GM12878 (cell line): ENCODE results near the gene MCM5. TPM values are rescaled to one million over a fixed set of nuclear protein-coding genes. Genes with fewer than 3 reads are reported as not detected.
A peak's percentile ranks its signal among the peaks of the same experiment; 100 is the strongest.

ENCODE experiments used
- ATAC-seq: fragments of 200-7000 bp; cut with Tn5 transposase; 3 replicates; pipeline ENCODE4 v1.9.1; 2020; ENCODE audit warnings: mild to moderate bottlenecking, moderate library complexity
- BruUV-seq: library from RNA; stranded (reverse); fragments of 400-500 nt; replicated peaks from 2 replicates; lab custom pipeline; 2021; lab: Mats Ljungman, UMichigan
- CTCF ChIA-PET: fragments of 300-600 bp; sonication (Branson Sonifier 250); formaldehyde crosslinking; extraction: SDS; loops from one replicate; lab custom pipeline; 2021; ENCODE audit warnings: inconsistent platforms; lab: Yijun Ruan, JAX
- POLR2A ChIA-PET: fragments of 350-600 bp; formaldehyde crosslinking; extraction: SDS; loops from one replicate; lab custom pipeline; 2021; ENCODE audit warnings: inconsistent platforms; lab: Charles Lee
- RAD21 ChIA-PET: fragments of 300-600 bp; sonication (Branson Sonifier 250); formaldehyde crosslinking; loops from one replicate; lab custom pipeline; 2023; ENCODE audit warnings: antibody characterized with exemption; ENCODE audit not compliant: unreplicated experiment; lab: Charles Lee
- SMC1A ChIA-PET: fragments of 300-600 bp; sonication (Branson Sonifier 250); formaldehyde crosslinking; loops from one replicate; lab custom pipeline; 2023; ENCODE audit not compliant: unreplicated experiment, uncharacterized antibody; lab: Charles Lee
- DNase-seq: peaks from one replicate; pipeline ENCODE4 v3.0.0-alpha.2; 2011; ENCODE audit warnings: low read depth, low spot score
- FAIRE-seq: peaks from 3 replicates; lab custom pipeline; 2011; peaks lifted over from hg19 to GRCh38; lab: Jason Lieb, UNC
- H2AFZ ChIP-seq: 2 replicates; pipeline ENCODE4 v1.6.0; 2011; ENCODE audit warnings: low read depth, low read length, control low read depth; ENCODE audit not compliant: control insufficient read depth
- H3K27ac ChIP-seq: 2 replicates; pipeline ENCODE4 v1.5.1; 2011; ENCODE audit warnings: control low read depth; ENCODE audit not compliant: control insufficient read depth, insufficient read depth
- H3K27me3 ChIP-seq, 2 experiments: replicated peaks in 1 of 2; 2 replicates each; pipeline versions ENCODE4 v1.6.0 to v1.6.1; 2011; ENCODE audit warnings: low read length in 1 of 2; ENCODE audit not compliant: control insufficient read depth in 2 of 2, insufficient read depth in 2 of 2
- H3K36me3 ChIP-seq, 2 experiments: 2 replicates each; pipeline ENCODE4 v1.5.1; 2011; ENCODE audit warnings: low read length in 1 of 2; ENCODE audit not compliant: control insufficient read depth in 2 of 2, insufficient read depth in 2 of 2
- H3K4me1 ChIP-seq: 2 replicates; pipeline ENCODE4 v1.6.1; 2011; ENCODE audit warnings: mild to moderate bottlenecking, low read length, moderate library complexity, mixed read lengths; ENCODE audit not compliant: control insufficient read depth, insufficient read depth
- H3K4me2 ChIP-seq: 2 replicates; pipeline ENCODE4 v1.6.0; 2011; ENCODE audit warnings: control low read depth; ENCODE audit not compliant: control insufficient read depth, insufficient read depth
- H3K4me3 ChIP-seq: fragments of 200-600 bp; sonication (generic); 2 replicates; pipeline ENCODE4 v1.5.1; 2016
- H3K79me2 ChIP-seq: 2 replicates; pipeline ENCODE4 v1.6.0; 2011; ENCODE audit warnings: low read length; ENCODE audit not compliant: control insufficient read depth, insufficient read depth
- H3K9ac ChIP-seq: 2 replicates; pipeline ENCODE4 v1.8.0; 2011; ENCODE audit warnings: low read length, control low read depth, mixed read lengths; ENCODE audit not compliant: control insufficient read depth, insufficient read depth
- H3K9me3 ChIP-seq: replicated peaks from 3 replicates; pipeline ENCODE4 v1.5.1; 2011; ENCODE audit warnings: mild to moderate bottlenecking, low read length; ENCODE audit not compliant: control insufficient read depth, insufficient read depth
- H4K20me1 ChIP-seq: 2 replicates; pipeline ENCODE4 v1.6.0; 2011; ENCODE audit not compliant: control insufficient read depth, insufficient read depth
- BRCA1 ChIP-seq: IDR thresholded peaks from 2 replicates; pipeline ENCODE4 v1.6.1; 2011; ENCODE audit warnings: low read depth, low read length, improper control_type of control experiment
- JUNB ChIP-seq: IDR thresholded peaks from 2 replicates; pipeline ENCODE4 v1.6.1; 2016; ENCODE audit warnings: antibody characterized with exemption, mild to moderate bottlenecking
- MEF2B ChIP-seq: fragments of 450-650 bp; IDR thresholded peaks from 2 replicates; pipeline ENCODE4 v1.6.1; 2018; ENCODE audit warnings: mild to moderate bottlenecking, moderate library complexity; ENCODE audit not compliant: partially characterized antibody, poor library complexity, severe bottlenecking
- NFYB ChIP-seq: IDR thresholded peaks from 2 replicates; pipeline ENCODE4 v1.6.1; 2011; ENCODE audit warnings: low read depth, mild to moderate bottlenecking, low read length, improper control_type of control experiment, moderate library complexity; ENCODE audit not compliant: insufficient read depth
- NR2F1 ChIP-seq: fragments of 450-650 bp; conservative IDR thresholded peaks from 2 replicates; pipeline ENCODE4 v1.6.1; 2017; ENCODE audit warnings: mild to moderate bottlenecking
- NRF1 ChIP-seq: conservative IDR thresholded peaks from 2 replicates; pipeline ENCODE4 v1.6.1; 2011; ENCODE audit warnings: mild to moderate bottlenecking, low read depth, low read length, improper control_type of control experiment
- PAX8 ChIP-seq: fragments of 450-650 bp; IDR thresholded peaks from 2 replicates; pipeline ENCODE4 v1.6.1; 2017; ENCODE audit warnings: mild to moderate bottlenecking, moderate library complexity
- RB1 ChIP-seq: fragments of 450-650 bp; formaldehyde crosslinking; IDR thresholded peaks from 2 replicates; pipeline ENCODE4 v1.6.1; 2017; ENCODE audit warnings: mild to moderate bottlenecking, borderline replicate concordance
- ZNF217 ChIP-seq: fragments of 450-650 bp; IDR thresholded peaks from 2 replicates; pipeline ENCODE4 v1.6.1; 2017; ENCODE audit warnings: antibody characterized with exemption, mild to moderate bottlenecking
- WGBS: methylation state at CpG from one replicate; pipeline ENCODE4 v1.1.6; 2016; ENCODE audit warnings: low lambda C conversion rate; ENCODE audit not compliant: insufficient replicate concordance, insufficient coverage; ENCODE audit errors: missing lambda C conversion rate; 5-methylcytosine and 5-hydroxymethylcytosine counted together
- in situ Hi-C: fragments of 300-500 bp; cut with MboI; formaldehyde crosslinking; loops from 9 replicates; pipeline ENCODE4 v1.14.3; 2018; ENCODE audit warnings: mixed read lengths
- intact Hi-C: fragments of 100-400 bp; cut with micrococcal nuclease; formaldehyde crosslinking; loops from one replicate; pipeline ENCODE4 v1.14.2; 2022; ENCODE audit not compliant: unreplicated experiment
- polyA plus RNA-seq, 11 experiments: library from polyadenylated mRNA; depleted of rRNA in 4 of 11; unstranded in 6 of 11; stranded (reverse) in 5 of 11; fragments of >200 nt; fragmentation: Nextera tagmentation in 4 of 11; fragmentation: Illumina TruSeq in 1 of 11; extraction: Ambion mirVana in 4 of 11; extraction: Trizol in 1 of 11; gene quantifications; 1 replicate in 1 of 11; 2 replicates in 10 of 11; pipeline versions ENCODE4 v1.2.1 to v1.2.3, GENCODE V29; 2011 to 2016; ENCODE audit warnings: inconsistent platforms in 2 of 11, missing spikeins in 2 of 11, low read depth in 1 of 11
- total RNA-seq, 4 experiments: library from RNA; depleted of rRNA in 3 of 4; stranded (reverse); fragments of >200 nt in 3 of 4; fragmentation: Illumina TruSeq in 1 of 4; extraction: Trizol in 1 of 4; gene quantifications; 2 replicates each; pipeline versions ENCODE4 v1.2.1 to v1.2.3, GENCODE V29; 2013 to 2021
- TF ChIP-seq, protein P1 (sequence below): IDR thresholded peaks from 2 replicates; pipeline ENCODE4 v1.6.1; 2012; ENCODE audit warnings: mild to moderate bottlenecking, low read depth, low read length
- TF ChIP-seq, protein P2 (sequence below): IDR thresholded peaks from 2 replicates; pipeline ENCODE4 v1.6.1; 2012; ENCODE audit warnings: improper control_type of control experiment, low read depth, low read length; ENCODE audit not compliant: insufficient replicate concordance
- TF ChIP-seq, protein P3 (sequence below): IDR thresholded peaks from 2 replicates; pipeline ENCODE4 v1.6.1; 2011; ENCODE audit warnings: low read depth, mild to moderate bottlenecking, low read length, moderate library complexity, borderline replicate concordance; ENCODE audit errors: extremely low read depth

The MCM5 gene
- total and polyA plus RNA-seq, 10 of the 15 experiments (the other 5 are each of a cell fraction or from before 2014, with no cell fraction given): 14.1 to 360 (median 164) TPM

DNA sequence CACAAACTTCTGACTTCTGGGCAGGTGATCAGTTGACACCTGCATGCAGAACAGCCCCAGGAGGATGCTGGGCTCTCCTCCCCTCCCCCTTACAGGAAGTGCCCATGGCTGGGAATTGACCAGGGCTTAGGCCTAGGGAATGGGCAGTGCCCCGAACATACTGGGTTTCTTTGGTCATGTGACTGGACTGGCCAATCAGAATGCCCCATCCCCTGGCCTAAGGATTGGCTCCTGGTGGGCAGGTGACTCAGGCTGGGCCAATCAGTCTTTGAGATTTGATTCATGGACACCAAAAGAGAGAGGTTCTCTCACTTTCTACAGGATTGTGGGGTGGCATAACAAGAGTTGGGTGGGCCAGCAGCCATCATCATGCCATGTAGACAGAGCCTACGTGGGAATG, 37.1 kb downstream of the MCM5 start:
- H3K4me1 ChIP-seq: no peaks in the 10 kb centered on the region
- no peaks in the 10 kb centered on the region for H3K79me2 ChIP-seq
- DNase-seq: no peak
- H3K9ac ChIP-seq: no peak overlapping the region
- ChIA-PET POLR2A (no interaction called here), SMC1A (interaction anchor here (0.6 kb wide), 1 partner anchor 189 kb away, joined by 3 read pairs; no protein-coding TSS in a partner anchor), RAD21 (no interaction called here), CTCF (no interaction called here)
- in situ Hi-C loops (no loop called here), intact Hi-C loops (no loop called here)
- H3K36me3 ChIP-seq: peaks cover 6 to 7% of the 10 kb centered on the region in 2 experiments
- no peak overlapping the region for H3K4me3 ChIP-seq
- WGBS: 42% methylated on average over 2 of the region's 2 CpGs
- no peak overlapping the region for H2AFZ ChIP-seq
- FAIRE-seq: no peak
- no peak overlapping the region for H3K4me2 ChIP-seq
- no peak overlapping the region for H3K27ac ChIP-seq
- peak; percentile 84 for ATAC-seq
- no peaks in the 10 kb centered on the region for H4K20me1 ChIP-seq
- H3K9me3 ChIP-seq: no peaks in the 10 kb centered on the region; the same call in 2 of the 3 replicates
- no peaks in the 10 kb centered on the region for H3K27me3 ChIP-seq
- no TSS peak for BruUV-seq
- TF ChIP-seq, protein P1, sequence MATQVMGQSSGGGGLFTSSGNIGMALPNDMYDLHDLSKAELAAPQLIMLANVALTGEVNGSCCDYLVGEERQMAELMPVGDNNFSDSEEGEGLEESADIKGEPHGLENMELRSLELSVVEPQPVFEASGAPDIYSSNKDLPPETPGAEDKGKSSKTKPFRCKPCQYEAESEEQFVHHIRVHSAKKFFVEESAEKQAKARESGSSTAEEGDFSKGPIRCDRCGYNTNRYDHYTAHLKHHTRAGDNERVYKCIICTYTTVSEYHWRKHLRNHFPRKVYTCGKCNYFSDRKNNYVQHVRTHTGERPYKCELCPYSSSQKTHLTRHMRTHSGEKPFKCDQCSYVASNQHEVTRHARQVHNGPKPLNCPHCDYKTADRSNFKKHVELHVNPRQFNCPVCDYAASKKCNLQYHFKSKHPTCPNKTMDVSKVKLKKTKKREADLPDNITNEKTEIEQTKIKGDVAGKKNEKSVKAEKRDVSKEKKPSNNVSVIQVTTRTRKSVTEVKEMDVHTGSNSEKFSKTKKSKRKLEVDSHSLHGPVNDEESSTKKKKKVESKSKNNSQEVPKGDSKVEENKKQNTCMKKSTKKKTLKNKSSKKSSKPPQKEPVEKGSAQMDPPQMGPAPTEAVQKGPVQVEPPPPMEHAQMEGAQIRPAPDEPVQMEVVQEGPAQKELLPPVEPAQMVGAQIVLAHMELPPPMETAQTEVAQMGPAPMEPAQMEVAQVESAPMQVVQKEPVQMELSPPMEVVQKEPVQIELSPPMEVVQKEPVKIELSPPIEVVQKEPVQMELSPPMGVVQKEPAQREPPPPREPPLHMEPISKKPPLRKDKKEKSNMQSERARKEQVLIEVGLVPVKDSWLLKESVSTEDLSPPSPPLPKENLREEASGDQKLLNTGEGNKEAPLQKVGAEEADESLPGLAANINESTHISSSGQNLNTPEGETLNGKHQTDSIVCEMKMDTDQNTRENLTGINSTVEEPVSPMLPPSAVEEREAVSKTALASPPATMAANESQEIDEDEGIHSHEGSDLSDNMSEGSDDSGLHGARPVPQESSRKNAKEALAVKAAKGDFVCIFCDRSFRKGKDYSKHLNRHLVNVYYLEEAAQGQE: no peak
- TF ChIP-seq NR2F1 (no peak), BRCA1 (no peak), MEF2B (no peak), ZNF217 (no peak), PAX8 (no peak), RB1 (no peak), NFYB (peak; percentile 81), NRF1 (no peak), JUNB (no peak)
- TF ChIP-seq, protein P2, sequence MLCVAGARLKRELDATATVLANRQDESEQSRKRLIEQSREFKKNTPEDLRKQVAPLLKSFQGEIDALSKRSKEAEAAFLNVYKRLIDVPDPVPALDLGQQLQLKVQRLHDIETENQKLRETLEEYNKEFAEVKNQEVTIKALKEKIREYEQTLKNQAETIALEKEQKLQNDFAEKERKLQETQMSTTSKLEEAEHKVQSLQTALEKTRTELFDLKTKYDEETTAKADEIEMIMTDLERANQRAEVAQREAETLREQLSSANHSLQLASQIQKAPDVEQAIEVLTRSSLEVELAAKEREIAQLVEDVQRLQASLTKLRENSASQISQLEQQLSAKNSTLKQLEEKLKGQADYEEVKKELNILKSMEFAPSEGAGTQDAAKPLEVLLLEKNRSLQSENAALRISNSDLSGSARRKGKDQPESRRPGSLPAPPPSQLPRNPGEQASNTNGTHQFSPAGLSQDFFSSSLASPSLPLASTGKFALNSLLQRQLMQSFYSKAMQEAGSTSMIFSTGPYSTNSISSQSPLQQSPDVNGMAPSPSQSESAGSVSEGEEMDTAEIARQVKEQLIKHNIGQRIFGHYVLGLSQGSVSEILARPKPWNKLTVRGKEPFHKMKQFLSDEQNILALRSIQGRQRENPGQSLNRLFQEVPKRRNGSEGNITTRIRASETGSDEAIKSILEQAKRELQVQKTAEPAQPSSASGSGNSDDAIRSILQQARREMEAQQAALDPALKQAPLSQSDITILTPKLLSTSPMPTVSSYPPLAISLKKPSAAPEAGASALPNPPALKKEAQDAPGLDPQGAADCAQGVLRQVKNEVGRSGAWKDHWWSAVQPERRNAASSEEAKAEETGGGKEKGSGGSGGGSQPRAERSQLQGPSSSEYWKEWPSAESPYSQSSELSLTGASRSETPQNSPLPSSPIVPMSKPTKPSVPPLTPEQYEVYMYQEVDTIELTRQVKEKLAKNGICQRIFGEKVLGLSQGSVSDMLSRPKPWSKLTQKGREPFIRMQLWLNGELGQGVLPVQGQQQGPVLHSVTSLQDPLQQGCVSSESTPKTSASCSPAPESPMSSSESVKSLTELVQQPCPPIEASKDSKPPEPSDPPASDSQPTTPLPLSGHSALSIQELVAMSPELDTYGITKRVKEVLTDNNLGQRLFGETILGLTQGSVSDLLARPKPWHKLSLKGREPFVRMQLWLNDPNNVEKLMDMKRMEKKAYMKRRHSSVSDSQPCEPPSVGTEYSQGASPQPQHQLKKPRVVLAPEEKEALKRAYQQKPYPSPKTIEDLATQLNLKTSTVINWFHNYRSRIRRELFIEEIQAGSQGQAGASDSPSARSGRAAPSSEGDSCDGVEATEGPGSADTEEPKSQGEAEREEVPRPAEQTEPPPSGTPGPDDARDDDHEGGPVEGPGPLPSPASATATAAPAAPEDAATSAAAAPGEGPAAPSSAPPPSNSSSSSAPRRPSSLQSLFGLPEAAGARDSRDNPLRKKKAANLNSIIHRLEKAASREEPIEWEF: no peak
- TF ChIP-seq, protein P3, sequence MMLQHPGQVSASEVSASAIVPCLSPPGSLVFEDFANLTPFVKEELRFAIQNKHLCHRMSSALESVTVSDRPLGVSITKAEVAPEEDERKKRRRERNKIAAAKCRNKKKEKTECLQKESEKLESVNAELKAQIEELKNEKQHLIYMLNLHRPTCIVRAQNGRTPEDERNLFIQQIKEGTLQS: 0 out of 2 replicates have a peak, but pooled peaks have one; percentile 40
